ENCODE measurements around the gene ATXN1.

DNA sequence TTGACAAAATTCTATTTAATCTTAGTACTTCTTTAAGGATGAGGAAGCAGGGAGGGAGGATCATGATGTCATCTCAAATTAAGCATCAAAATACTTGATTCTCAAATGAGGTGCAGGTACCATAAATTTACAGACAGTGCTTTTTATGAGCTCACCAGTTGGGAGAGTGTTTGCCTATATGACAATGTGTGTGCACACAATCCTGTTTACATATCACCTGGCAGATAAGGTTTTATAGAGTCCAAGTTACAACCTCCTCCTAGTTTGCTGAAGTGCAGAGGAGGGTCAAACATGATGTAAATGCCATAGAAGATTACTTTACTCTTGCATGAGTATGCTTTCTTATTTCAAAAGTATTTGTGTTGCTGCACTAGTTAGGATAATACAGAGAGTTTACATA, 6.4 kb downstream of the ATXN1 start:
- TF ChIP-seq, protein P1, sequence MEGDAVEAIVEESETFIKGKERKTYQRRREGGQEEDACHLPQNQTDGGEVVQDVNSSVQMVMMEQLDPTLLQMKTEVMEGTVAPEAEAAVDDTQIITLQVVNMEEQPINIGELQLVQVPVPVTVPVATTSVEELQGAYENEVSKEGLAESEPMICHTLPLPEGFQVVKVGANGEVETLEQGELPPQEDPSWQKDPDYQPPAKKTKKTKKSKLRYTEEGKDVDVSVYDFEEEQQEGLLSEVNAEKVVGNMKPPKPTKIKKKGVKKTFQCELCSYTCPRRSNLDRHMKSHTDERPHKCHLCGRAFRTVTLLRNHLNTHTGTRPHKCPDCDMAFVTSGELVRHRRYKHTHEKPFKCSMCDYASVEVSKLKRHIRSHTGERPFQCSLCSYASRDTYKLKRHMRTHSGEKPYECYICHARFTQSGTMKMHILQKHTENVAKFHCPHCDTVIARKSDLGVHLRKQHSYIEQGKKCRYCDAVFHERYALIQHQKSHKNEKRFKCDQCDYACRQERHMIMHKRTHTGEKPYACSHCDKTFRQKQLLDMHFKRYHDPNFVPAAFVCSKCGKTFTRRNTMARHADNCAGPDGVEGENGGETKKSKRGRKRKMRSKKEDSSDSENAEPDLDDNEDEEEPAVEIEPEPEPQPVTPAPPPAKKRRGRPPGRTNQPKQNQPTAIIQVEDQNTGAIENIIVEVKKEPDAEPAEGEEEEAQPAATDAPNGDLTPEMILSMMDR (IDR thresholded peaks at IDR 0.05; ENCODE audit: low read depth, low read length, poor library complexity, severe bottlenecking) = no peak
- TF ChIP-seq EZH2phosphoT487 (IDR thresholded peaks at IDR 0.05; ENCODE audit: borderline replicate concordance, low read length) = no peak
